ENCODE data around the gene NDRG2. TPM values are rescaled to one million over a fixed set of nuclear protein-coding genes. Genes with fewer than 3 reads are reported as not detected.

NDRG2 gene
- total and polyA plus RNA-seq, 9 of the 15 experiments (the other 6 are each of a cell fraction or from before 2014, with no cell fraction given) = 10.1 to 105 (median 41.0) TPM

- TF ChIP-seq KLF6 (CRISPR knock-in tag; IDR thresholded peaks at IDR 0.05; ENCODE audit: borderline replicate concordance) (no peak), C11orf30 (IDR thresholded peaks at IDR 0.05; ENCODE audit: low read depth) (peak; percentile 96), KDM2B (CRISPR knock-in tag; IDR thresholded peaks at IDR 0.05) (no peak), ZNF282 (CRISPR knock-in tag; IDR thresholded peaks at IDR 0.05) (no peak), MGA (IDR thresholded peaks at IDR 0.05) (no peak), ZNF76 (CRISPR knock-in tag; IDR thresholded peaks at IDR 0.05; ENCODE audit: borderline replicate concordance) (no peak), TRIM28 (IDR thresholded peaks at IDR 0.05) (no peak), PYGO2 (tag; IDR thresholded peaks at IDR 0.05) (no peak), RBM39 (optimal IDR thresholded peaks at IDR 0.05; ENCODE audit: low read depth, low read length) (no peak), RFX7 (CRISPR knock-in tag; IDR thresholded peaks at IDR 0.05) (no peak), ZNF764 (CRISPR knock-in tag; IDR thresholded peaks at IDR 0.05; ENCODE audit: low read depth) (no peak), HCFC1 (IDR thresholded peaks at IDR 0.05; ENCODE audit: low read depth, low read length) (peak; percentile 92), MXD1 (CRISPR knock-in tag; IDR thresholded peaks at IDR 0.05; ENCODE audit: borderline replicate concordance, poor library complexity, severe bottlenecking) (no peak), TCF7L2 (IDR thresholded peaks at IDR 0.05; ENCODE audit: low read depth, low read length) (no peak), SRSF1 (IDR thresholded peaks at IDR 0.05; ENCODE audit: low read depth, low read length) (no peak), HDAC1 (IDR thresholded peaks at IDR 0.05) (0 out of 4 replicates have a peak, but pooled peaks of 1 of the 2 experiments have one; percentile 37), ZNF766 (CRISPR knock-in tag; conservative IDR thresholded peaks at IDR 0.05) (no peak)
These were observed 34.9 kb downstream of the NDRG2 start, which contains the start of gene METTL17 (continued) for GRCh38 chr14:20989787-20990600.

All from K562 (cell line).